Endodermal cell (in vitro differentiated cells): ENCODE measurements around the gene HERC3. TPM values are rescaled to one million over a fixed set of nuclear protein-coding genes. Genes with fewer than 3 reads are reported as not detected.

Experiments
- DNase-seq: peaks from one replicate; pipeline ENCODE4 v3.0.0-alpha.2; 2017
- H3K27ac ChIP-seq: 2 replicates; pipeline ENCODE4 v1.5.1; 2013; ENCODE audit warnings: mild to moderate bottlenecking, low read depth, low read length, moderate library complexity
- H3K27me3 ChIP-seq: 2 replicates; pipeline ENCODE4 v1.6.1; 2013; ENCODE audit warnings: mild to moderate bottlenecking, low read length, moderate library complexity; ENCODE audit not compliant: insufficient read depth, control insufficient read depth, poor library complexity, severe bottlenecking
- H3K36me3 ChIP-seq: 2 replicates; pipeline ENCODE4 v1.7.0; 2013; ENCODE audit warnings: mild to moderate bottlenecking, low read length, moderate library complexity; ENCODE audit not compliant: control insufficient read depth, insufficient read depth
- H3K4me1 ChIP-seq: one replicate; pipeline ENCODE4 v1.7.0; 2013; ENCODE audit warnings: low read length; ENCODE audit not compliant: control insufficient read depth, insufficient read depth
- H3K4me3 ChIP-seq: 2 replicates; pipeline ENCODE4 v1.5.1; 2013; ENCODE audit warnings: mild to moderate bottlenecking, low read length, moderate library complexity
- H3K9ac ChIP-seq: 2 replicates; pipeline ENCODE4 v1.6.1; 2013; ENCODE audit warnings: mild to moderate bottlenecking, low read length, moderate library complexity; ENCODE audit not compliant: poor library complexity, severe bottlenecking; ENCODE audit errors: extremely low read depth
- H3K9me3 ChIP-seq: 2 replicates; pipeline ENCODE4 v1.6.1; 2013; ENCODE audit warnings: mild to moderate bottlenecking, low read length, moderate library complexity; ENCODE audit not compliant: control insufficient read depth
- H3K27ac Mint-ChIP-seq: 2 replicates; pipeline ENCODE4 v1.8.0; 2020; ENCODE audit warnings: mixed read lengths
- H3K27me3 Mint-ChIP-seq: 2 replicates; pipeline ENCODE4 v1.8.0; 2021; ENCODE audit warnings: mild to moderate bottlenecking, mixed read lengths; ENCODE audit not compliant: insufficient read depth
- H3K36me3 Mint-ChIP-seq: 2 replicates; pipeline ENCODE4 v1.8.0; 2020; ENCODE audit warnings: low read depth, mixed read lengths
- H3K4me1 Mint-ChIP-seq: 2 replicates; pipeline ENCODE4 v1.8.0; 2020; ENCODE audit warnings: mixed read lengths
- H3K4me3 Mint-ChIP-seq: 2 replicates; pipeline ENCODE4 v1.8.0; 2020; ENCODE audit warnings: mild to moderate bottlenecking, moderate library complexity, mixed read lengths
- H3K9me3 Mint-ChIP-seq: 2 replicates; pipeline ENCODE4 v1.8.0; 2020; ENCODE audit warnings: mild to moderate bottlenecking, mixed read lengths
- CTCF ChIP-seq: fragments of 200-600 bp; sonication (generic); conservative IDR thresholded peaks from 2 replicates; pipeline ENCODE4 v1.5.0; 2021; ENCODE audit warnings: antibody characterized with exemption, mild to moderate bottlenecking
- WGBS, 2 experiments: methylation state at CpG; one replicate each; pipeline versions ENCODE4 v1.1.5 to v1.1.7; 2013; ENCODE audit warnings: missing lambda C conversion rate in 2 of 2, mixed read lengths in 1 of 2; ENCODE audit not compliant: insufficient coverage in 1 of 2, insufficient read length in 1 of 2; 5-methylcytosine and 5-hydroxymethylcytosine counted together
- total RNA-seq, 2 donors: library from RNA; stranded (reverse); fragmentation: NEBNext Ultra II Directional in 1 of 2; extraction: Animal tissue kit (Norgen Biotek cat#: 25700) in 1 of 2; gene quantifications; 2 replicates in 1 of 2; 3 replicates in 1 of 2; pipeline ENCODE4 v1.2.1, GENCODE V29; 2021

Gene HERC3
- total RNA-seq, 2 donors from 2014 or later: 4.4 to 5.9 TPM

- peaks cover 17% of the 10 kb centered on the region for H3K4me1 Mint-ChIP-seq
- H3K27me3 Mint-ChIP-seq: no peaks in the 10 kb centered on the region
- no peak for DNase-seq
- Histone ChIP-seq H3K27ac (no peak overlapping the region), H3K9ac (no peak overlapping the region), H3K4me1 (no peaks in the 10 kb centered on the region), H3K36me3 (no peaks in the 10 kb centered on the region), H3K27me3 (no peaks in the 10 kb centered on the region), H3K9me3 (no peaks in the 10 kb centered on the region), H3K4me3 (no peak overlapping the region)
- 92 to 95% methylated on average over 4 to 5 of the region's 5 CpGs for WGBS, 2 experiments
- H3K36me3 Mint-ChIP-seq: peaks cover 16% of the 10 kb centered on the region
- H3K4me3 Mint-ChIP-seq: no peak overlapping the region
- TF ChIP-seq CTCF: no peak
- H3K9me3 Mint-ChIP-seq: peaks cover 5% of the 10 kb centered on the region
- H3K27ac Mint-ChIP-seq: no peak overlapping the region
Observed at GRCh38 chr4:88610771-88611170, 18.5 kb downstream of the HERC3 start.

GRCh38 chr4:88613417-88613875 lies 21.2 kb downstream of the HERC3 start:
- no peak for DNase-seq
- H3K4me3 ChIP-seq: no peak overlapping the region
- no peaks in the 10 kb centered on the region for H3K4me1 ChIP-seq
- H3K9ac ChIP-seq: no peak overlapping the region
- H3K27ac ChIP-seq: no peak overlapping the region
- no peaks in the 10 kb centered on the region for H3K9me3 Mint-ChIP-seq
- H3K9me3 ChIP-seq: no peaks in the 10 kb centered on the region
- no peaks in the 10 kb centered on the region for H3K27me3 ChIP-seq
- no peak overlapping the region for H3K4me3 Mint-ChIP-seq
- TF ChIP-seq CTCF: no peak
- WGBS, 2 experiments: 48 to 53% methylated on average over 5 of the region's 5 CpGs
- no peaks in the 10 kb centered on the region for H3K36me3 ChIP-seq
- H3K4me1 Mint-ChIP-seq: peaks cover 17% of the 10 kb centered on the region
- H3K36me3 Mint-ChIP-seq: peaks cover 5% of the 10 kb centered on the region
- H3K27me3 Mint-ChIP-seq: no peaks in the 10 kb centered on the region
- no peak overlapping the region for H3K27ac Mint-ChIP-seq

GRCh38 chr4:88614058-88614457 lies 21.8 kb downstream of the HERC3 start:
- WGBS, 2 experiments: no CpG with 5 or more reads among the region's 1 CpG
- no peaks in the 10 kb centered on the region for H3K9me3 Mint-ChIP-seq
- H3K4me3 Mint-ChIP-seq: no peak overlapping the region
- H3K27me3 ChIP-seq: no peaks in the 10 kb centered on the region
- peaks cover 17% of the 10 kb centered on the region for H3K4me1 Mint-ChIP-seq
- no peak overlapping the region for H3K27ac ChIP-seq
- H3K27ac Mint-ChIP-seq: no peak overlapping the region
- no peaks in the 10 kb centered on the region for H3K27me3 Mint-ChIP-seq
- H3K9me3 ChIP-seq: no peaks in the 10 kb centered on the region
- H3K4me1 ChIP-seq: no peaks in the 10 kb centered on the region
- H3K36me3 Mint-ChIP-seq: no peaks in the 10 kb centered on the region
- no peak for TF ChIP-seq CTCF
- H3K9ac ChIP-seq: no peak overlapping the region
- H3K36me3 ChIP-seq: no peaks in the 10 kb centered on the region
- H3K4me3 ChIP-seq: no peak overlapping the region
- no peak for DNase-seq
